A549 treated with Mapracorat at 1 μM for 4 hours (cell line): ENCODE measurements around the gene CCDC9B. TPM values are rescaled to one million over a fixed set of nuclear protein-coding genes. Genes with fewer than 3 reads are reported as not detected.

ENCODE experiments used
- total RNA-seq: library from RNA; stranded (reverse); fragments of 200-300 nt; extraction: Qiagen RNA extraction; gene quantifications from 5 replicates; pipeline ENCODE4 v1.2.3, GENCODE V29; 2022

CCDC9B gene
- total RNA-seq: 17.1 to 25.1 TPM (median 20.2 TPM) in 5 replicates

DNA sequence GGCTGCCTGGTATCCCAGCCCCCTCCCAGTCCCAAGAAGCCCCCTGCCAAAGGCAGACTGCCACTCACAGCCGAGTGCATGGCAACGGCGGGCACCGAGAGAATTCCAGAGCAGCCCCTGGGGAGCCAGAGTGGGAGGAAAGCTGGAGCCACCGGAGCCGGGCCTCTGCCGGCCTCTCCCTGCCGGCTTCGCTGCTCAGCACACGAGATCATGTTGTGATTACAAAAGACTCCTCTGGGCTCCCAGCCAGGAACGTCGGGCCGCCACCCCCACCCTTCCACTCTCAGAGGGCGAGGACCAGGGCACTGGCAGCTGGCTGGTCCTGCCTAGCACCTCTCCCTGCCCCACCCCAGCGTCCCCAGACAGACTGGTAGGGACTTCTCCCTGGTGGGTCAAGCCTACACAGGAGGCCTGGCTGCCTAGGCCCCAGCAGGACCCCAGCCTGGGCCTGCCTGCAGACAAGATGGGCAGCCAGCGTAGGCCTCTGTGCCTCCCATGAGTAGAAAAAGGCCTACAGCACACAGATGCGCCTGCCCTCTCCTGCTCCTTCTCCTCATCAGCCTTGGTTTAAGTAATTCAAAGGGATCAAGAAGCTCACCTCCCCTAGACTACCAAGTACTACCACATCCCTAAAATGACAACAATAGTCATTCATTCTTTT, at the start of gene CCDC9B:
Gene CCDC9B, minus strand, starts transcription at position 200 of the 661 bp plus-strand sequence. Its CDS starts 120 bp downstream, at position 80.

DNA sequence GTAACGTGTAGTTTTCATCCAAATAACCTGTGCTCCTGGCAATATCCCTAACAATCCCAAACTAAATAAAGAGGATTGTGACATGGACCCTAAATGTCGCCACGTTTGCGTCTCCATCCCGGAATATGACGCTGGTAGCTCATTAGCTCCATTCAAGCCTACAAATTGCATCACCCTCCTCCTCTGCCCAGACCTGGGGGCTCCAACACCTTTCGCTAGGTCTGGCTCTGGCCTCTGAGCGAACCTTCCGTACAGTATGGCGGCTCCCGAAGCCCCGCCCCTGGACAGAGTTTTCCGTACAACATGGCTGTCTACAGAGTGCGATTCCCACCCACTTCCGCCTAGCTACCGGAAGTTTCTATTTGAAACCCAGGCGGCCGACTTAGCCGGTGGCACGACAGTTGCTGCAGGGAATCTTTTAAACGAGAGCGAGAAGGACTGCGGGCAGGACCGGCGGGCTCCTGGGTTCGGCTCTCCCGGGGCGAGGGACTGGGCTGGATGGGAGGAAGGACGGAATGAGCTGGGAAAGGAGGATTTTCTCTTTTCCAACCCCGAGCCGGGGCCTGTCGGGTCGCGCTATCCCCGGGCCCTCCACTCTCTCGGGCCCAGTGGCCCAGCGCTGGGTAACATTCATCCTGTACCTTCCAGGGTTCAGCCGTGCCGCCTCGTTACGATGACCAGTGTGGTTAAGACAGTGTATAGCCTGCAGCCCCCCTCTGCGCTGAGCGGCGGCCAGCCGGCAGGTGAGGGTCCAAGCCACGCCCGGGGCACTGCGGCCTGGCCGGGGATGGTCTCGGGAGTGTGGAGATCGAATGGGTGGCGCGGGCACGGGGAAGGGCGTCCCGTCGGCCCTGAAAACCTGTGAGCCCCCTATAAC, 42.1 kb upstream of the CCDC9B start, which contains the start of gene KNSTRN:
Gene KNSTRN, plus strand, starts transcription at position 142 of the 877 bp plus-strand sequence. Its CDS starts 115 bp downstream, at position 257.

DNA sequence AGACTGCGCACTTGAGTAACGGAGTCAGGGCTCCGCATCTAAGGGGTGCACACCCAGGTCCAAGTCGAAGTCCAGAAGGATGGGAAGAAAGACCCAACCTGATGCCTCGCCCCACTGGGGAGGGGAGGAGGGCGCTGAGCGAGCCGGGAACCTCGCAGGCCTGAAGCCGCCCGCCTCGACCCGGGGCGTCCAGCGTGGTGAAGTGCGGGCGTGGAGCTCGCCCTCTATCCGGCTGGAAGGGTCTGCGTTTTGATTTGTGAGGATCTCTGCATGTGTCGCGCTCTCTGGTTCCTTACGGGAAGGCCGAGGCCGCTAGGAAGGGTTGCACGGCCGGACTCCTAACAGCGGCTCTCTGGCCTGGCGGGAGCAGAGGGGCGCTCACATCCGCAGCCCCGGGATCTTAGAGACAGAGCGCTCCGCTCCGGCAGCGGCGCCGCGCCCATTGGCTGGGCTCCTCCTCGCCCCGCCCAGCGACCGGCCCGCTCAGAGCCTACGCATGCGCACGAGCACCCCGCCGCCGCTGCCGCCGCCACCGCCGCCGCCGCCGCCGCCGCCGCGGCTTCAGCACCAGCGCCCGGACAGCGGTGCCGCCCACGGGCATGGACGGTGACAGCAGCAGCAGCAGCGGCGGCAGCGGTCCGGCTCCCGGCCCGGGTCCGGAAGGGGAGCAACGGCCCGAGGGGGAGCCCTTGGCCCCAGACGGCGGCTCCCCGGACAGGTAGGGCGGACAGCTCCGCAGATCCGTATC, 17.2 kb upstream of the CCDC9B start, which contains the start of gene DISP2:
Gene DISP2, plus strand, starts transcription at position 497 of the 748 bp plus-strand sequence. Its CDS starts 103 bp downstream, at position 600.

DNA sequence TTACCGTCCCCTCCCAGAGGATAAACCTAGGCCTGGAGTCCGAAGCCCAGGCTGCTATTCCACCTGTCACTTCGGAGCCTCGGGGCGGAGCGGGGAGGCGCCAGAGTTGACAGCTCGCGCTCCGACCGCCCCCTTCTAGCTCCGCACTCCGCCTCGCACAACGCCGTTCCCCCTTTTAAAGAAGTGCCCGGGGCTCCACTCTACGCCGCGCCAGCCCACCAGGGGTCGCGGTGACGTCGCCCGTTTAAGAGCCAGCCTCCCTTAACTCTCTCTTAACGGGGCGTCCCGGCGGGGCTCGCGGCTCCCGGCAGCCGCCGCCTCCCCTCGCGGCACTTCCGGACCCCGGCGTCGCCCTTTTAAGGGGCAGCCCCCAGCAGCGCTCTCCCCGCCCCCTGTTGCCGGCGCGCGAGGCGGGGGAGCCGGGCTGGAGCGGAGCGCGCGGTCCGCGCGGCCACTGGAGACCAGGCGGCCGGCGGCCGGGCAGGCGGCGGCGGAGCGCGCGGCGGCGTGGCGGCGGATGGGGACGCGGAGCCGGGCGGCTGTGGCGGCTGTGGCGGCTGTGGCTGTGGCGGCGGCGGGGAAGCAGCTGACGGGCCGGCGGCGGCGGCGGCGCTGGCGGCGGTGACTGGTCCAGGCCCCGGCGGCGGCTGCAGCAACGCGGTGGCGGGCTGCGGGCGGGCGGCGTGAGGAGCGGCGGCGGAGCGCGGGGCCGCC, 17.3 kb downstream of the CCDC9B start, which contains the start of gene INAFM2:
Gene INAFM2, plus strand, starts transcription at position 454 of the 714 bp plus-strand sequence. CDS start 364 bp downstream, outside the sequence.

DNA sequence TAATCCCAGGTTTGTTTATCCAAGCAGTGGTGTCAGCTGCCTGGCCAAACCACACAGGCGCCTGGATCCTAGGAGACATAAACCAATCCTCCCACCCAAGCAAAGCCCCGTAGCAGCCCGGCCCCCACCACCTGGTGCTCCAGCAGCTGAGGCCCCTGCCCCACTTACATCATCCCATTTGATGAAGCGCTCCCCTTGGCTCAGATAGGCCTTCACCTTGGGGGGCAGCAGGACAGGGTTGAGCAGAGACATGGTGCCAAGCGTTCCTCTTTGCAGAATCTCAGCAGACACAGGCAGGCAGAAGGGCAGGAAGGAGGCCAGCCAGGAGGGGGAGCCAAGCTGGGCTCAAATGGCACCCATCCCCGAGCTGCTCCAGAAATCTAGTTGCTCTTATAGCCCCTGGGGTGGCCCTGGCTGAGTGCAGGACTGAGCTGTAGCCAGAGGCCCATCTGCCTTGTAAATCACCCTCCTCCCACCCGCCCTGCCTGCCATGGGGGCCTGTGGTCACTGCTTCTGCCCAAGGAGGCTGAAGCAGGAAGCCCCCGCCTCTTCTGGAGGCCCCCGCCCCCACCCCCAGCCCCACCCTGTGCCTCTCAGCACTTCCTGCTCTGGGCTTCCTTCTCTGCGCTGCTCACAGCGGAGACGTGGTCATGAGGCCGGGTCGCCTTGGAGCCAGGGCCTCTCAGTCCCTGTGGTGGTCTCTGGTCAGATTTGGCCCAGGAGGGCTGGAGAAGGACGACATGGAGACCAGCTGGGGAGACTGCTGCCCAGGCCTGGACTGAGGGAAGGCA, 33.1 kb downstream of the CCDC9B start, which contains the start of gene PLCB2:
Gene PLCB2, minus strand, starts transcription at position 515 of the 791 bp plus-strand sequence. Its CDS starts 263 bp downstream, at position 252.

DNA sequence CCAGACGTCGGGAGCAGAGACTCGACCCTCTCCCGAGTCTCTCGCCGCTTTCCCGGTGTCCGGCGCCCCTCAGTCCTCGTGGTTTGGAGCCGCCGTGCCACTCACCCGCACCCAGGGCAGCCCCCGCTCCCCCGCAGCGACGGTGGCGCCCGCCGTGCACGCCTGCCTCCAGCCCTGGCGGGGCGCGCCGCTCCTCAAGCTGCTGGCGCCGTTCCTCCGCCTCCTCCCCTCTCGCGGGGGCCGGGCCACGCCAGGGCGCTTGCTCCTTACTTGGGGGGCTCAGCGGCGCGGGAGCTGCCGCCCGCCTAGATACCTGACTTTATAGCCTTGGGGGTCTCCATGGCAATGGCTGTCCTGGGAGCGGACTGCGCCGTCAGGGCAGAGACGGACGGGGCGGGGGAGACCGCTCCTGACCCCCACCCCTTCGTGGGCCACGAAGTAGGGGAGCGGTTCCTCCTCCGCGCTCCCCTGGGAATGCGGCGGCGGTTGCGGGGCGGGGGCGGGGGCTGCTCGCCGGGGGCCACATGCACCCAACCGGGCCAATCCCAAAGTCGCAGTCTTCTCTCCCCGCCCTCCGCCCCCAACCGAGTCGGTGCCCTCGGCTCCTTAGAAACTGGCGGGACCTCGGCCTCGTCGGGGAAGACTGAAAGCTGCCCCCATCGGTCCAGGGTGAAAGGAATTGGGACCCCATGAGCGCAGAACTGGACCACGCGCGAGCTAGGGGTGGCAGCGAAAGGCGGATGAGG, 57.7 kb downstream of the CCDC9B start, which contains the start of gene ANKRD63:
Gene ANKRD63, minus strand, starts transcription at position 196 of the 746 bp plus-strand sequence. CDS start 478 bp downstream, outside the sequence.

Other genes starting within 250 kb of the CCDC9B start
- gene BMF, start 232.1 kb downstream of the CCDC9B start, total RNA-seq: 0.97 to 1.5 TPM (median 1.1 TPM) in 5 replicates
- gene BUB1B, start 179.9 kb downstream of the CCDC9B start, total RNA-seq: 24.0 to 29.7 TPM (median 27.8 TPM) in 5 replicates
- gene PAK6, start 101.9 kb downstream of the CCDC9B start, total RNA-seq: 0.43 to 0.86 TPM (median 0.60 TPM) in 5 replicates
- 0.15 to 0.40 TPM (median 0.32 TPM) in 4 of 5 replicates, not detected in the other for gene ANKRD63, start 57.9 kb downstream of the CCDC9B start, total RNA-seq
- gene PLCB2, start 33.0 kb downstream of the CCDC9B start, total RNA-seq: 0.51 to 1.1 TPM (median 0.77 TPM) in 5 replicates
- gene INAFM2, start 17.2 kb downstream of the CCDC9B start, total RNA-seq: 5.2 to 6.8 TPM (median 6.4 TPM) in 5 replicates
- not detected in 5 replicates for gene PHGR1, start 10.1 kb upstream of the CCDC9B start, total RNA-seq
- 0.64 to 2.6 TPM (median 1.0 TPM) in 5 replicates for gene DISP2, start 17.3 kb upstream of the CCDC9B start, total RNA-seq
- gene KNSTRN, start 41.8 kb upstream of the CCDC9B start, total RNA-seq: 45.3 to 54.4 TPM (median 51.5 TPM) in 5 replicates
- gene IVD, start 64.9 kb upstream of the CCDC9B start, total RNA-seq: 10.7 to 14.2 TPM (median 12.5 TPM) in 5 replicates
- 10.4 to 12.3 TPM (median 11.6 TPM) in 5 replicates for gene BAHD1, start 100.0 kb upstream of the CCDC9B start, total RNA-seq
- 14.2 to 19.8 TPM (median 18.8 TPM) in 5 replicates for gene CHST14, start 130.0 kb upstream of the CCDC9B start, total RNA-seq
- gene CCDC32, start 224.1 kb upstream of the CCDC9B start, total RNA-seq: 11.9 to 17.7 TPM (median 15.5 TPM) in 5 replicates
- 13.3 to 15.7 TPM (median 15.3 TPM) in 5 replicates for gene RPUSD2, start 228.4 kb upstream of the CCDC9B start, total RNA-seq